ENCODE measurements around the gene IL16.

- TF ChIP-seq POLR2A (IDR thresholded peaks at IDR 0.05): no peak
- TF ChIP-seq CTCF (IDR thresholded peaks at IDR 0.05): no peak
- TF ChIP-seq POLR2AphosphoS5 (IDR thresholded peaks at IDR 0.05): no peak
- no peak for TF ChIP-seq EP300 (IDR thresholded peaks at IDR 0.05)
Measured at GRCh38 chr15:81343371-81343770, 146.7 kb downstream of the IL16 start.
